Femur (tissue), 1 donor: ENCODE data around the gene PIK3IP1.

Source experiments
- DNase-seq: peaks from one replicate; pipeline ENCODE4 v3.0.0-alpha.2; 2017

The PIK3IP1 gene

DNA sequence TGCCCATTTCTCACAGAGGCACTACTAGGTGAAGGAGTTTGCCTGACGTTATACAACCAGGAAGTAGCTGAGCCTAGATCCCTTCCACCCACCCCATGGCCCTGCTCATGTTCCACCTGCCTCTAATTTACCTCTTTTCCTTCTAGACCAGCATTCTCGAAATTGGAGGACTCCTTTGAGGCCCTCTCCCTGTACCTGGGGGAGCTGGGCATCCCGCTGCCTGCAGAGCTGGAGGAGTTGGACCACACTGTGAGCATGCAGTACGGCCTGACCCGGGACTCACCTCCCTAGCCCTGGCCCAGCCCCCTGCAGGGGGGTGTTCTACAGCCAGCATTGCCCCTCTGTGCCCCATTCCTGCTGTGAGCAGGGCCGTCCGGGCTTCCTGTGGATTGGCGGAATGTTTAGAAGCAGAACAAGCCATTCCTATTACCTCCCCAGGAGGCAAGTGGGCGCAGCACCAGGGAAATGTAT, 14.1 kb downstream of the PIK3IP1 start:
- DNase-seq = no peak

DNA sequence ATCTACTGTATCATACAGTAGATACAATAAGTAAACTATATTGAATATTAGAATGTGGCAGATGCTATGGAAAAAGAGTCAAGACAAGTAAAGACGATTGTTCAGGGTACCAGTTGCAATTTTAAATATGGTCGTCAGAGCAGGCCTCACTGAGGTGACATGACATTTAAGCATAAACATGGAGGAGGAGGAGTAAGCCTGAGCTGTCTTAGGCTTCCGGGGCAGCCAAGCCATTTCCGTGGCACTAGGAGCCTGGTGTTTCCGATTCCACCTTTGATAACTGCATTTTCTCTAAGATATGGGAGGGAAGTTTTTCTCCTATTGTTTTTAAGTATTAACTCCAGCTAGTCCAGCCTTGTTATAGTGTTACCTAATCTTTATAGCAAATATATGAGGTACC, 14.5 kb downstream of the PIK3IP1 start:
- DNase-seq = no peak

DNA sequence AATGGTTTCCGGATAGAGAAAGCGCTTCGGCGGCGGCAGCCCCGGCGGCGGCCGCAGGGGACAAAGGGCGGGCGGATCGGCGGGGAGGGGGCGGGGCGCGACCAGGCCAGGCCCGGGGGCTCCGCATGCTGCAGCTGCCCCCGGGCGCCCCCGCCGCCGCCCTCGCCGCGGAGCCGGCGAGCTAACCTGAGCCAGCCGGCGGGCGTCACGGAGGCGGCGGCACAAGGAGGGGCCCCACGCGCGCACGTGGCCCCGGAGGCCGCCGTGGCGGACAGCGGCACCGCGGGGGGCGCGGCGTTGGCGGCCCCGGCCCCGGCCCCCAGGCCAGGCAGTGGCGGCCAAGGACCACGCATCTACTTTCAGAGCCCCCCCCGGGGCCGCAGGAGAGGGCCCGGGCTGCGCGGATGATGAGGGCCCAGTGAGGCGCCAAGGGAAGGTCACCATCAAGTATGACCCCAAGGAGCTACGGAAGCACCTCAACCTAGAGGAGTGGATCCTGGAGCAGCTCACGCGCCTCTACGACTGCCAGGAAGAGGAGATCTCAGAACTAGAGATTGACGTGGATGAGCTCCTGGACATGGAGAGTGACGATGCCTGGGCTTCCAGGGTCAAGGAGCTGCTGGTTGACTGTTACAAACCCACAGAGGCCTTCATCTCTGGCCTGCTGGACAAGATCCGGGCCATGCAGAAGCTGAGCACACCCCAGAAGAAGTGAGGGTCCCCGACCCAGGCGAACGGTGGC, 15.7 kb downstream of the PIK3IP1 start:
- no peak for DNase-seq

DNA sequence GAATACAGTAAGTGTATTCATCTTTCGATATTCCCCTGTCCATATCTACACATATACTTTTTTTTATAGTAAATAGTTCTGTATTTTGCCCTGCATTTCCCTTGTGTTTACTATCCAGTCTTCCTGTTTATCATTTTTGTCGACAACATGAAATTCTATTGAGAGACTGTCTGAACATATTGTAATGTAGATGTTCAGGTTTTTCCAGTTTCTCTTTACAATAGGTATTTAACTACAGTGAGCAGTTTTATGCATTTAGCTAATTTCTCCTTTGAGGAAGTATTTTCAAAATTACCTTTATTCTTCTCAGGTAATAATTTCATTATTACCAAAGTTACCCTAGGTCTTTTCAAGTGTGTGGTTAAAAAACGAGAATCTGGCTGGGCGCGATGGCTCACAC, 16.7 kb downstream of the PIK3IP1 start:
- no peak for DNase-seq

DNA sequence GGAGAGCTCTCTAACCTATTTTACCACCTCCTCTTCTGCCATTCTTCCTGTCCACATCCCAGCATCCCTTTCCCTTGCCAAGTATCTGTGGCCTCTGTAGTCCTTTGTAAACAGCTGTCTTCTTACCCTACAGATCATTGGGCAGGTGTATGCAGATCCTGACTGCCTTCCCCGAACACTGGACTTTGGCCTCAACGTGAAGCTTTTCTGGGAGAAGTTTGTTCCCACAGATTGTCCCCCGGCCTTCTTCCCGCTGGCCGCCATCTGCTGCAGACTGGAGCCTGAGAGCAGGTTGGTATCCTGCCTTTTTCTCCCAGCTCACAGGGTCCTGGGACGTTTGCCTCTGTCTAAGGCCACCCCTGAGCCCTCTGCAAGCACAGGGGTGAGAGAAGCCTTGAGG, 17.3 kb downstream of the PIK3IP1 start:
- DNase-seq = no peak

DNA sequence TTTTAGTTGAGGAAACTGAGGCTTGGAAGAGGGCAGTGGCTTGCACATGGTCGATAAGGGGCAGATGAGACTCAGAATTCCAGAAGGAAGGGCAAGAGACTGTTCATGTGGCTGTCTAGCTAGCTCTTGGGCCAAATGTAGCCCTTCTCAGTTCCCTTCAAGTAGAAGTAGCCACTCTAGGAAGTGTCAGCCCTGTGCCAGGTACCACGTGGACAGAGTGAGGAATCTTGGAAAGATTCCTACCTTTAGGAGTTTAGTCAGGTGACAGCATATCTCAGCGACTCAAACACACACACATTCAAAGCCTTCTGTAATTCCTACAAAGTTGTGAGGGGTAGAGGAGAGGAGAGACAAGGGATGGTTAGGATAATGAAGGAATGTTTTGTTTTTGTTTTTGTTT, 18.3 kb downstream of the PIK3IP1 start:
- DNase-seq = no peak

DNA sequence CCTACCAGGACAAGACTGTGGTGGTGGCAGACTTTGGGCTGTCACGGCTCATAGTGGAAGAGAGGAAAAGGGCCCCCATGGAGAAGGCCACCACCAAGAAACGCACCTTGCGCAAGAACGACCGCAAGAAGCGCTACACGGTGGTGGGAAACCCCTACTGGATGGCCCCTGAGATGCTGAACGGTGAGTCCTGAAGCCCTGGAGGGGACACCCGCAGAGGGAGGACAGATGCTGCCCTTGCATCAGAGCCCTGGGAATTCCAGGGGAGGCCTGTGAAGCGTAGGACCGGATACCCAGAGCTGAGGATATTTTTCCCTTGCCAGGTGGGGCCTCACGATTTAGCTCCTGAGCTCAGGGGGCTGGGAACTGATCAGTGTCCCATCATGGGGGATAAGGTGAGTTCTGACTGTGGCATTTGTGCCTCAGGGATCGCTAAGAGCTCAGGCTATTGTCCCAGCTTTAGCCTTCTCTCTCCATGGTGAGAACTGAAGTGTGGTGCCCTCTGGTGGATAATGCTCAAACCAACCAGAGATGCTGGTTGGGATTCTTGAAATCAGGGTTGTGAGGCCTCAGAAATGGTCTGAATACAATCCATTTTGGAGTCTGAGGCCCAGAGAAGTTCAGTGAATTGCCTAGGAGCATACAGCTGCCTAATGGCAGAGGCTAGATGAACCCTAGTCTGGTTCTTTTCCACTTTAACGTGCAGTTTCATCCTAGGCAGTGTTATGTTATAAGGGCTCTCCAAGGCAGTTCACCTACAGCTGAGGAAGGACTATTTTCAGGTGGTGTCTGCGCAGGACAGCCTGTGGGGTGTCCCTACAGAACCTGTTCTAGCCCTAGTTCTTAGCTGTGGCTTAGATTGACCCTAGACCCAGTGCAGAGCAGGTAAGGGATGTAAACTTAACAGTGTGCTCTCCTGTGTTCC, 19.5 kb downstream of the PIK3IP1 start:
- DNase-seq = peak; percentile 46

DNA sequence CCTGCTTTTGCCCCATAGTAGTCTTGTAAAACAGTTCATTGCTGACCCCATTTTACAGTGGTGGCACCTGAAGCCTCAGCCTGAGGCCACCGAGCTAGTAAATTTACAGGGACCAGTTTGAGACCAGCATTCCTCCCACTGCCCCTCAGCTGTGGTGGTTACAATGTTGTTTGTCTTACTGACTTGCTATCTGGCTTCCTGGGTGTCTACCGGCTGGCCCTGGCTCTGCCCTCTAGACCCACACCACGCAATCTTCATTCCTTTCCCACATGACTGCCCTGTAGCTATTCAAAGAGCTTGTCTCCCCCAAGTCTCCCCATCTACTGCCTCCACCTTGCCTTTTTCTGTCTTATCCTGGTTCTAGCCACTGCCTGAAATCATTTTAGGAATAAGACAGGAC, 20.8 kb downstream of the PIK3IP1 start:
- no peak for DNase-seq

DNA sequence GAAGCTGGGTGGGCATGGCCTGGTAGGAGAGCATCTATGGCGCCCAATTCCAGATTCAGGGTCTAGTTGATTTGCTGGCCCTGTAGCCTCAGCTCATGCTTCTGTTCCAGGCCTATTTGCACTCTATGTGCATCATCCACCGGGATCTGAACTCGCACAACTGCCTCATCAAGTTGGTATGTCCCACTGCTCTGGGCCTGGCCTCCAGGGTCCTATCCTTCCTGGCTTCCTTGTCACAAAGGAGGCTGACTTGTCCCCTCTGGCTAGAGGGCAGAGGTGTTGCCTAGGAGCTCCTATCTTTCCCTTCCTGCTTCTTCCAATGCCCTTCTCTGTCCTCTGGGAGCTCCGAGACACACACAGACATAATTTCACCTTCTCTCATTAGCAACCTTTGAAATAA, 21.3 kb downstream of the PIK3IP1 start:
- DNase-seq = no peak

DNA sequence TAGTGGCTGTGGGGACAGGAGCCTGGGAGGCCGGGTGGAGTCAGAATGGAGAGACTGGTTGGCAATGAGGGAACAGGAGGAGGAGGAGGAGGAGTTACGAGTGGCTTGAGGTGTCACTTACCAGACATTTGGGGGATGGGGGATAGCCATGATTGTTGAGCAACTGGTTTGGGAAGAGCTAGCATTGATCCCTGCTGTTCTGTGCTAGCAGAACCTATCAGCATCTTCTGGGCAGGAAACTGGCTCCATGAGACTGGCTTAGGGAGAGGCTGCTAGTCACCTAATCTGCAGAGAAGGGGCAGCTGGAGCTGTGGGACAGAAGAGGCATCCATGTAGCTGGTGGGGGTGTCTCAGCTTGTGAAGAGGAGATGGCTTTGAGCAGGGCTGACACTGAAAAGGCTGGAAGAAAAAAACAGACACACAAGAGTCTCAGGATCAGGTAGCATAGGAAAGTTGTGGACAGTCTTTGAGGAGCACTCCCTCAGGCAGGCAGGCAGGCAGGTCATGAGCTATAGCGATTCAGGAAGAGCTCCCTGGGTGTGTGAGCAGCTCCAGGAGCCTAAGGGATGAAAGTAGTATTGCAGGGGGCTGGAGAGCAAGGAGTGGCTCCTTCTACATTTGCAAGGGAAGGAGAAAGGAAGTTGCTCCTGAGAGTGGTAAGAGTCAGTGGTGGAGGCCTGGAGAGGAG, 22.3 kb downstream of the PIK3IP1 start:
- no peak for DNase-seq

DNA sequence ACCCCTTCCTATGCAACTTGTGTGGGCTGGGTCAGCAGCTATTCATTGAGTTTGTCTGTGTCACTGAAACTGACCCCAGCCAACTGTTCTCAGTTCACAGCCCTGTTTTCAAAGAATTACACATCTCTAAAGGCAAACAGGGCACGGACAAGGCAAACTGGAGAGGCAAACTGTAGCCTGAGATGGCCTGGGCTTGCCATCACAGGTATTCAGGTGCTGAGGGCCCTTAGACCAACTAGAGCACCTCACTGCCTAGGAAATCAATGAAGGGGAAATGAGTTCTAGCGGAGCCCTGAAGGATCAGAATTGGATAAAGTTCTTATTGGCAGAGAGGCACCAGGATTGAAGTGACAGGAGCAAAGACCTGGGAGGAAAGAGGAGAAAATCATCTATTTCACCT, 24.0 kb downstream of the PIK3IP1 start:
- DNase-seq = no peak

DNA sequence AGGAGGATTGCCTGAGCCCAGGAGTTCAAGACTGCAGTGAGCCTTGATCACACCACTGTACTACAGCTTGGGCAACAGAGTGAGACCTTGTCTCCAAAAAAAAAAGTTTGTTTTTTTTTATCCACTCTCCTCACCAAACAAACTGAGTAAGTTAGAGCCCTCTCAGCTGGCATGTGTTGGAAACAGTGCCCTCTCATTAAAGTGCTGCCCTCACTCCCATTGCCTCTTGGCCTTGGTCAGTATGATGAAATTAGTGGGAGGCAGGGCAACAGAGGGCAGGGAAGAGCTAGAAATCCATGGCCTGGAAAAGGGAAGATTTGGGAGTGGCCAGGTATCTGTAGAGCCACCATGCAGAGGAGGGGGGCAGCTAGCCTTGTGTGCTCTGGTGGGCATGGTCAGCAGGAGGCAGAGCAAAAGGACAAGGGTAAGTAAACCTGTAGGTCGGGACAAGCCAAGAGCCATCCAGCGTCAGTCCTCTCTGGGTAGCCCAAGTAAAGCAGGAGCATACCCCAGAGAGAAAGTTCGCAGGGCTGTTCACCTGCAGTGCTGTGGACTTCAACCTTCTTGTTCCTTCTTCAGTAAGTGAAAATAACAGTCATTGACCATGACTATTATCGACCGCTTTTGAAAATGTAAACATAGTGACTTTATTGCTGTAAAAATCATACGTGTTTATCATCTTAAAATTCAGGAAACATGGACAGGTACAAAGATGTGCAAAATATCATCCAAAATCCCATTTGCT, 28.2 kb downstream of the PIK3IP1 start:
- no peak for DNase-seq

DNA sequence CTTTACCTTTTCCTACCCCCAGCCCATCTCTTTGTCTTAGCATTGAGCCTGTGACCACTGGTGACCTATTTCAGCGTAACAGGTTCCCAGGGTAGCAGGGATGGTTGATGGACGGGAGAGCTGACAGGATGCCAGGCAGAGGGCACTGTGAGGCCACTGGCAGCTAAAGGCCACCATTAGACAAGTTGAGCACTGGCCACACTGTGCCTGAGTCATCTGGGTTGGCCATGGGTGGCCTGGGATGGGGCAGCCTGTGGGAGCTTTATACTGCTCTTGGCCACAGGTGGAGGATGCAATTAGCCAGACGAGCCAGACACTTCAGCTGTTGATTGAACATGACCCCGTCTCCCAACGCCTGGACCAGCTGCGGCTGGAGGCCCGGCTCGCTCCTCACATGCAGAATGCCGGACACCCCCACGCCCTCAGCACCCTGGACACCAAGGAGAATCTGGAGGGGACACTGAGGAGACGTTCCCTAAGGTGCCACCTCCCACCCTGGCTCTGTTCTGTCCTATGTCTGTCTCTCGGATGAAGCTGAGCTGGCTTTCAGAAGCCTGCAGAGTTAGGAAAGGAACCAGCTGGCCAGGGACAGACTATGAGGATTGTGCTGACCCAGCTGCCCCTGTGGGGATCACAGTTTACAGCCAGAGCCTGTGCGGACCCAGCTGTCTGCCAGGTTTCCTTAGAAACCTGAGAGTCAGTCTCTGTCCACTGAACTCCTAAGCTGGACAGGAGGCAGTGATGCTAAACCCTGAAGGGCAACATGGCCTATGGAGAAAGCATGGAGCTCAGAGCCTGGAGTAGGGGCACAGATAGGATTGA, 29.8 kb downstream of the PIK3IP1 start:
- no peak for DNase-seq

DNA sequence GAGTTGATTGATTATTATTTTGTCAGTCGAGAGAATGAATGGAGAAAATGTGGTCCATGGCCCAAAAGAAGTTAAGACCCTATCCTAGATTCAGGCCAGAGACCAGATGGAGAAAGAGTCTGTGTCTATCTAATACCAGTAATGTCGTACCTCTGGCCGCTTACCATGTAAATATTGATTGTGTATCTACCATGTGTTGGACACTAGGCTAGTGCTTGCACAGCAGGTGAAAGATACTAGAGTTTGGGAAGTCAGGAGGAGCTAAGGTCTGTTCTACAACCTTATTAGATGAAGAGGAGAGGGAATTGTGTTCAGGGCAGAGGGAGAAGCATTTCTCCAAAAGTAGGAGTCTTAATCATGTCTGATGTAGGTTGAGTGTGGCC, 31.8 kb downstream of the PIK3IP1 start:
- no peak for DNase-seq

DNA sequence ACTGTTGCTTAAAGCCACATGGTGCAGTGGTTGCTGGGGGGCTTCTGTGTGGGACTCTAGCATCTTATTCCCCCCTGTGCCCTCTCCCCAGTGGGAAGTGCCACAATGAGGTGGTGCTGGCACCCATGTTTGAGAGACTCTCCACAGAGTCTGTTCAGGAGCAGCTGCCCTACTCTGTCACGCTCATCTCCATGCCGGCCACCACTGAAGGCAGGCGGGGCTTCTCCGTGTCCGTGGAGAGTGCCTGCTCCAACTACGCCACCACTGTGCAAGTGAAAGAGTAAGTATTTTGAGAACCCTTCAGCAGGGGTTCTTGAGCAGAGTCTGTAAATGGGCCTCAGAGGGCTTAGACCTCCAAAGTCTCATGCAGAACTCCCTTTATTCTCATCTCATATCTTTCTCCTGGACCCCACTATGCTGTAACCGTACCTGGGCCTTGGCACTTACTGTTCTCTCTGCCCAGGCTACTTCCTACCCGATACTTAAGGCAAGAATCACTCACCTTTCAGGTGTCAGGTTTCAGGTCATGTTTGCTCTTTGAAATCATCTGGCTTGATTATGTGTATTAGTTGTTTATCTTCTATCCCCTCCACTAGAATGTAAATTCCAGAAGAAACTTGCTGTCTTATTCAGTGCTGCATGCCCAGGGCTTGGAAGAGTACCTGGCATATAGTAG, 32.4 kb downstream of the PIK3IP1 start:
- DNase-seq = no peak

DNA sequence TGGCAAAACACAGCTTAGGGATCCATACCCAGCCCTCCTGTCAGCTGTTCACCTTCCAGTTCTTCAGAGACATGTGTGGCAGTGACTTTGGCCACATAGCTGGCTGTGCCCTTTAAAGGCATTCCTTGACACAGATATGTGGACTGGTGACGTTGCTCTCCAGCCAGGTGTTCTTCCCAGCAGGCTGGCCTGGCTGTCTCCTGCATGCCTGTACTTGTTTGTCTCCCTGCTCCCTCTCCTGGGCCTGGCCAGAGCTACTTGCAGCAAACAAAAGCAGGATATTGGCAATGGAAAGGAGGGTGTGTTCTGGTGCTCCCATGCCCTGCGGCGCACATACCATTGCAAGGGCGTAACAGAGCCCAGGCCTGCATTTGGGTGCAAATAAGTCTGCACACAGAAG, 38.3 kb downstream of the PIK3IP1 start:
- peak; percentile 24 for DNase-seq

DNA sequence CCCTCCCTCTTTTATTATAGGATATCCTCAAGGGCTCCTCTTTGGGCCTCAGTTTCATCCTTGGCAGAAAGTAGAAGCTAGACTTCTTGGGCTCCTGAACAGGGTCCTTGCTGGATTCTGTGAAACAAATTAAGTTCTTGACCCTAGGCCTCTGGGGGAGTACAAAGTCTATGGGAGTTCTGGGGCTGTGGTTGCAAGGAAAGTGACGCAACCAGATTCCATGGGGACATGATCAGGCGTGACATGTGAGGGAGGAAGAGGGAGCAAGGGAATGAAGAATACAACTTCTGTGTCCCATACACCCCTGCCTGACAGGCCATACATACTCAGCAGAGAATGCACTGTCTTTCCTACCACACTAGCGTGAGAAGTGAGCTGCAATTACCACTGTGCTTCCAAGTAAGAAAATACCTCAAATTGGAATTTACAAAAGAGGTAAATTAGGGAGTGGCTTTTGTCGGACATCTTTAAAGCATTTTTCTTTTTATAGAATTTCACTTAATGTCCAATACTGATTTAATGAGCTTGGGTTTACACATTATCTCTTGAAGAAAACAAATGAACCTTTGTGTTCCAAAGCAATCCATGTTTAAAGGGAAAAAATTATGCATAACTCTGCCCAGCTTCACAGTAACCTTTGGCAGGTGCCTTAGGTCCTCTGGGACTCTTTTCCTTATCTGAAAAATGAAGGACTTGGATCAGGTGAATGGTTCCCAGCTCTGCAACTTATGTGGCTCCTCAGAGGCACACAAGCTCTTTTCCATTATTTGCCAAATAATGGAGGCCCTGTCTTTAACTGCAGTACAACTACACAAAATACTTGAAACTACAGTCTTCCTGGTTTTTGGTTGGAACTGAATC, 41.3 kb downstream of the PIK3IP1 start:
- no peak for DNase-seq

DNA sequence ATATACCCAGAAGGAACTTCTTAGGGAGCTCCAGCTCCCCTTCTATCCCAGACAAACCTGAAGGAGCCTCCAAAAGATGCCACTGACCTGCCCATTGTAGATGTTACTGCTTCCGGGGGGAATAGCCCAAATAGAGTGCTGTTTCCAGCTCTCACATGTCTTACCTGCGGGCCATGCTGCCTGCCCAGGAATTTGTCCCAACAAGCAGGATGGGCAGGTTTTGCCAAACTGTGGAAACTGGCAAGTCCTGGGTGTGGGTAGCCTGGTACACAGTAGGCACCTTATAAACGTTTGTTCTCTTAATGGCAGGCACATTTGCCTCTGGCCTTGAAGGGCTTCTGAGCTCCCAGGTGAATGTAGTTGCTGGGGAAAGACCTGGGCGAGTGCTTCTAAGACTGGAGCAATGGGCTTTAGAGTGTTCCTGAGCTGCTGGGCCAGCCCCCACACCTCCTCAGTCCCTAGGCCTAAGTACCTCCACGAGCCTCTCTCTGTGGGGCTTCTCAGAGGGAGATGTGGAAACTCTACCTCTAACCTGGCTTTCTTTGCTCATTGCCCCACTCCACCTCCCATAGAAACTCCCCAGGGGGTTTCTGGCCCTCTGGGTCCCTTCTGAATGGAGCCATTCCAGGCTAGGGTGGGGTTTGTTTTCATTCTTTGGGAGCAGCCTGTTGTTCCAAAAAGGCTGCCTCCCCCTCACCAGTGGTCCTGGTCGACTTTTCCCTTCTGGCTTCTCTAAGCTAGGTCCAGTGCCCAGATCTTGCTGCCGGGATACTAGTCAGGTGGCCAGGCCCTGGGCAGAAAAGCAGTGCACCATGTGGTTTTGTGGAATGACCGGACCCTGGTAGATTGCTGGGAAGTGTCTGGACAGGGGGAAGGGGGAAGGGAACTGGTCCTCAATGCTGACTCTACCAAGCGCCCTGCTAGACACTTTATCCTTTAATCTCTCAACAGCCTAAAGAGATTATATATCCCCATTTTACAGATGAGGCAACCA, 43.0 kb downstream of the PIK3IP1 start:
- no peak for DNase-seq
